ENCODE measurements around the gene DPY19L1.

DNA sequence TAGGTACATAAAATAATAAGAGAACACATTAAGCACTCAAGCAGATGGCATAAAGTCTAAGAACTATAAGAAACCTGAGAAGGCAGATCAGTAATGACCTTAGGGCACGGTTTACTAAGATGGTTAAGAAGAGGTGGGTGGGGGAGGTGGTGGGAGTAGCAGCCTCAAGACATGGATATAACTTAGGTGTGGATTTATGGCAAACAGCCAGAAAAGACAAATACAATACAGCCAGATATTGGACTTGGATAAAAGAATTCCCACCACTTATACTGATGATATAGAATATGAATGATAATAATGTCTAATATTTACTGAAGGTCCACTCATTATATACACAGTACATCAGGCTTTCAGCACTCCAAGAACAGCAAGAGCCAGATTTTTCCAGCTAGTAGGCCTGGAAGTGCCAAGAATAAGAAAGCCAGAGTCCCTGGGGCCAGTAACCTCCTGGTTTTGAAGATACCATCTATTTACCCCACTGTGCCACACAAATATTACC lies 11.9 kb downstream of the DPY19L1 start:
- TF ChIP-seq CTCF (IDR thresholded peaks at IDR 0.05) = no peak
- TF ChIP-seq POLR2A (IDR thresholded peaks at IDR 0.05) = no peak

Data from adrenal gland (tissue), 5 donors.